D721Med (cell line): ENCODE measurements around the gene CPLX4.

ENCODE experiments used
- DNase-seq: peaks from one replicate; pipeline ENCODE4 v3.0.0; 2011; ENCODE audit warnings: low spot score; ENCODE audit not compliant: insufficient read length
- FAIRE-seq: peaks from 2 replicates; lab custom pipeline; 2011; peaks lifted over from hg19 to GRCh38; lab: Jason Lieb, UNC
- TF ChIP-seq, protein P1 (sequence below): IDR thresholded peaks from 2 replicates; pipeline ENCODE4 v1.5.1; 2012; ENCODE audit warnings: mild to moderate bottlenecking, control low read depth; ENCODE audit not compliant: insufficient read depth; ENCODE audit errors: missing control alignments

Gene CPLX4

DNA sequence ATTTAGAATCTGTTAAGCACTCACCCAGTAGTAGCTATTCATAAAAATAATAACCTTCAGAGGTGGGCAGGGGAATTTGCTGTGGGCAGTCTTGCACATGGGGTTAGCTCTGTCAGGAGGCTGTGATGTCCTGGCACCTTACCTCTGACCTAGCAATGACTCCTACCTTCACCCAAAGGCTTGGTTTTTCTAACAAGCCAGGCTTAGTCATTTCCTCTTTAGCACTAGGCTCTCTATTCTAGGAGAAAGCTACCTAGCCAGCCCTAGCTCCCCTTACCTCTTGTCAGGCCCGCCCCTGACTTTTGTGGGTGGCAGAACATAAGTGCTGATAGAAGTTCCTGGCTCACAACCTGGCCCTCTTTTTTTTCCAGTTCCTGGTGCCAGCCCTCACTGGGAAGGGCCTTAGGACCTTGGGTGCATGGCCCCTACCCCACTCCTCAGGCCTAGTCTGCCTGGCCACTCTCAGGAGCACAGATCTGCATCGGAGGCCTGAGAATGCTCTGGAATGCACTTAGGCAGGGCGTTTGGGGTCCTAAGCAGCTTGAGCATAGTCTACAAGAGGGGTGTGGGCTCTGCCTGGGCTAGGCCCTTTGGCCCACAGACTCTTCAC lies 17.7 kb downstream of the CPLX4 start:
- TF ChIP-seq, protein P1, sequence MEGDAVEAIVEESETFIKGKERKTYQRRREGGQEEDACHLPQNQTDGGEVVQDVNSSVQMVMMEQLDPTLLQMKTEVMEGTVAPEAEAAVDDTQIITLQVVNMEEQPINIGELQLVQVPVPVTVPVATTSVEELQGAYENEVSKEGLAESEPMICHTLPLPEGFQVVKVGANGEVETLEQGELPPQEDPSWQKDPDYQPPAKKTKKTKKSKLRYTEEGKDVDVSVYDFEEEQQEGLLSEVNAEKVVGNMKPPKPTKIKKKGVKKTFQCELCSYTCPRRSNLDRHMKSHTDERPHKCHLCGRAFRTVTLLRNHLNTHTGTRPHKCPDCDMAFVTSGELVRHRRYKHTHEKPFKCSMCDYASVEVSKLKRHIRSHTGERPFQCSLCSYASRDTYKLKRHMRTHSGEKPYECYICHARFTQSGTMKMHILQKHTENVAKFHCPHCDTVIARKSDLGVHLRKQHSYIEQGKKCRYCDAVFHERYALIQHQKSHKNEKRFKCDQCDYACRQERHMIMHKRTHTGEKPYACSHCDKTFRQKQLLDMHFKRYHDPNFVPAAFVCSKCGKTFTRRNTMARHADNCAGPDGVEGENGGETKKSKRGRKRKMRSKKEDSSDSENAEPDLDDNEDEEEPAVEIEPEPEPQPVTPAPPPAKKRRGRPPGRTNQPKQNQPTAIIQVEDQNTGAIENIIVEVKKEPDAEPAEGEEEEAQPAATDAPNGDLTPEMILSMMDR: no peak
- FAIRE-seq: no peak
- DNase-seq: no peak

GRCh38 chr18:59298871-59299270 lies 19.6 kb downstream of the CPLX4 start:
- TF ChIP-seq, protein P1: no peak
- DNase-seq: peak; percentile 60
- no peak for FAIRE-seq

- FAIRE-seq (no peak), DNase-seq (no peak)
- TF ChIP-seq, protein P1: no peak
Observed at GRCh38 chr18:59293317-59293716, 25.1 kb downstream of the CPLX4 start.

DNA sequence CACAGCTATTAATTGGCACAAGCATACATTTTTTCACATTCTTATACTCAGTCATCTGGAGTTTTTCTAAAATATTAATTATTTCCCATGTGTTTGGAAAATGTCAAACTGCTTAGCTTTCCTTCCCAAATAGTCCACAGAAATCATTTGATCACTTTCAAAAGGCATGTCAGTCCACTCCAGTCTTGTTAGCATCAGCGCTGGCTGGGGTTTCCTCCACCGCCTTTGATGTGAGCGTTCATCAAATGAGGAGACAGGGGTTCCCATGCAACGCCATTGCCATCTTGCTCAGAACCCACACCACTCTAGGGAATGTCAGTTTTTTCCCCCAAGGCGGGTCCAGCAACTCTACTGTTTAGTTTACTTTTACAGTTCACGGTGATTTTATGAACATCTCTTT lies 32.1 kb downstream of the CPLX4 start:
- DNase-seq: no peak
- TF ChIP-seq, protein P1: no peak
- no peak for FAIRE-seq

- DNase-seq (no peak), FAIRE-seq (no peak)
- TF ChIP-seq, protein P1: no peak
Observed at GRCh38 chr18:59282341-59282740, 36.1 kb downstream of the CPLX4 start.

GRCh38 chr18:59279722-59280121 lies 38.7 kb downstream of the CPLX4 start:
- TF ChIP-seq, protein P1: no peak
- peak; percentile 90 for DNase-seq
- FAIRE-seq: peak; percentile 100

DNA sequence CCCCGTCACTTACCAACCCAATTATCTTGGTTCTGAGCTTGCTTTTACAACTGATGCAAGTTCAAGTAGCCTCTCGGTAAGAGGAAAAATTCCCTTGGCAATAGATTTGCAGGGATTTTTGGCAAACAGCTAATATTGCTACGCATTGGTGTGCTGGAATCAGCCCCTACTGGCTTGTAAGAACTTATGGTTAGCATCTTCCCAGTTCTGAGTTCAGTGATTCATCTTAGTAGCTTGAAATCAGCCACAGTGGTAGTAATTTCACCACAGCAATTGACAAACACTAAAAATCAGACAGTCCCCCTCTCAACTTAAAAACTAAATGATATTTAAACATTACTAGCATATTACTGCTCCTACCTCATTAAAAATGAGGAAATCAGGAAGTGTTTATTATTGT lies 39.3 kb downstream of the CPLX4 start:
- TF ChIP-seq, protein P1: no peak
- no peak for DNase-seq
- no peak for FAIRE-seq
